ENCODE data around the gene CCL1.

Gene CCL1

DNA sequence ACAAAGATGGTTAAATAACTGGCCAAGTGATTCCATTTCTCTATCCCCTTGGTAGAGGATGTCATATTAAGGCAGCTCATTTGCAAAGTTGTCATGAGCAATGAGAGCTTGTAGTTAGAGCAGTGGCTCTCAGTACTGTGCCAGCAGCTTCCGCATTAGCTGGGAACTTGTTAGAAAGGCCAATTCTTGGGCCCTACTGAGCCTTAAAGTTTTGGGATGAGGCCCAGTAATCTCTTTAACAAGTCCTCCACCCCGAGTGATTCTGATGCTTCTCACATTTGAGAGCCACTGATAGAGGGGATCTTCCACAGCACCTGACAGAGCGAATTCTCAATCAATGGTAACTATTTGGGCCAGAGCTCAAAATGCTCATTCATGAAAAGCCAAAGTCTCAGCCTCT is 20.2 kb upstream of the CCL1 start:
- DNase-seq (ENCODE audit: extremely low read depth, low read depth) = no peak
- TF ChIP-seq, protein P1, sequence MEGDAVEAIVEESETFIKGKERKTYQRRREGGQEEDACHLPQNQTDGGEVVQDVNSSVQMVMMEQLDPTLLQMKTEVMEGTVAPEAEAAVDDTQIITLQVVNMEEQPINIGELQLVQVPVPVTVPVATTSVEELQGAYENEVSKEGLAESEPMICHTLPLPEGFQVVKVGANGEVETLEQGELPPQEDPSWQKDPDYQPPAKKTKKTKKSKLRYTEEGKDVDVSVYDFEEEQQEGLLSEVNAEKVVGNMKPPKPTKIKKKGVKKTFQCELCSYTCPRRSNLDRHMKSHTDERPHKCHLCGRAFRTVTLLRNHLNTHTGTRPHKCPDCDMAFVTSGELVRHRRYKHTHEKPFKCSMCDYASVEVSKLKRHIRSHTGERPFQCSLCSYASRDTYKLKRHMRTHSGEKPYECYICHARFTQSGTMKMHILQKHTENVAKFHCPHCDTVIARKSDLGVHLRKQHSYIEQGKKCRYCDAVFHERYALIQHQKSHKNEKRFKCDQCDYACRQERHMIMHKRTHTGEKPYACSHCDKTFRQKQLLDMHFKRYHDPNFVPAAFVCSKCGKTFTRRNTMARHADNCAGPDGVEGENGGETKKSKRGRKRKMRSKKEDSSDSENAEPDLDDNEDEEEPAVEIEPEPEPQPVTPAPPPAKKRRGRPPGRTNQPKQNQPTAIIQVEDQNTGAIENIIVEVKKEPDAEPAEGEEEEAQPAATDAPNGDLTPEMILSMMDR (IDR thresholded peaks at IDR 0.05; ENCODE audit: low read depth, low read length) = no peak

DNA sequence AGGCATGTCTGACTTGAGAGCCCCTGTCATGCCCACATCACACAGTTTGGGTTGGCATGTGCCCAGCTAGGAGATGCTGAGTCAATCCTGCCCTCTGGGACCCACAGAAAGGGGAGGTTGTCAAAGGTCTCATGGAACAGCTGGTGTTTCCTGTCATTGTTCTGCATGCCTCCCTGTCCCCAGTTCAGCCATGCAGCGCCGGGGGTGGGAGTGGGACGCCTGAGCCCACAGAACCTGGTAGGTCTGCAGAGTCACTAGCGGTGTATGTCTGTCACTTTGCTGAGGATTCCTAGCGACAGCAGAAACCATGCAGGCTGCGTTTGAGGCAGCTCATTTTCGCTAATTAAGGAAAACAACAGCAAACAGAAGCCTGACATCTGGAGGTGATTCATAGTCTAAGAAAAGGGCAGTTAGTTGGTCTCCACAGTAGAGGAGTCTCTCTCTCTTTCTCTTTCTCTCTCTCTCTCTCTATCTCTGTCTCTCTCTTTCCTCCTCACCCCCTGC is 19.6 kb upstream of the CCL1 start:
- DNase-seq (ENCODE audit: extremely low read depth, low read depth) = no peak
- TF ChIP-seq, protein P1 (IDR thresholded peaks at IDR 0.05; ENCODE audit: low read depth, low read length) = no peak

DNA sequence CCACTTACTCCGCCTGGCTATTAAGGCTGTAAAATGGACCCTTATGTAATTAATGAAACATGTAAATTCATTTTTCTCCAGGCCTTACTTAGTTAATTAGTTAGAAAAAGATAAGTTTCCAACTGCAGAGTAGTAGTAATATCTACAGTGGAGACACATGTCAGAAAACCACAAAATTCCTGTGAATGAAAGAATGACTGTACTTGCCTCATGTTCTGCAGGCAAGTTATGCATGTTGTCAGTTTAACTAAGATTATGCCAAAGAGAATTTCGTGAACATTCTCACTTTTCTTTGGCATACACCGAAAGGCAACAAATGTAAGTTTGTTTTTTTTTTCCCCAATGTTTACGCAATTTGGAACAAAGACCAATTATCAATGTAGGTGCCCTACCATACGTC is 16.8 kb upstream of the CCL1 start:
- DNase-seq (ENCODE audit: extremely low read depth, low read depth) = no peak
- TF ChIP-seq, protein P1 (IDR thresholded peaks at IDR 0.05; ENCODE audit: low read depth, low read length) = no peak

DNA sequence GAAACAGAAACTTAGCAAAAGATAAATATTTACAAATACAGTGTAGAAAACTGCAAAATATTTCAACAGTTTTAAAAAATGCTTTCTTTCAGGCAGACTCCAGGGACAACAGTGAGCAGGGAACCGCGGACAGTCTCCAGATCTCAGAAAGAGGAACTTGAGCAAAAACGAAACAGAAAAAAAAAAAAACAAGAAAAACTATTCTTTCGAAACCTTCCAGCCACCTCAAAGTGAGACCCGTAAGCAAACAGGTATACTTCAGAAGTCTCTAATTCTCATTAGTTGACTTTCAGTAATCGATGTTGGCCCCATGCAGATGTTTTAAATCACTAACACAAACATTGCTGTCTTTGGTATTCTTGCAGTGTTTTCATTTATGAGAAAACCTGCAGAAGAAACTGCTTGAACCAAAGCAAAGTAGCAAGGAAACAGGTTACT is 15.7 kb upstream of the CCL1 start:
- DNase-seq (ENCODE audit: extremely low read depth, low read depth) = no peak
- TF ChIP-seq, protein P1 (IDR thresholded peaks at IDR 0.05; ENCODE audit: low read depth, low read length) = no peak

DNA sequence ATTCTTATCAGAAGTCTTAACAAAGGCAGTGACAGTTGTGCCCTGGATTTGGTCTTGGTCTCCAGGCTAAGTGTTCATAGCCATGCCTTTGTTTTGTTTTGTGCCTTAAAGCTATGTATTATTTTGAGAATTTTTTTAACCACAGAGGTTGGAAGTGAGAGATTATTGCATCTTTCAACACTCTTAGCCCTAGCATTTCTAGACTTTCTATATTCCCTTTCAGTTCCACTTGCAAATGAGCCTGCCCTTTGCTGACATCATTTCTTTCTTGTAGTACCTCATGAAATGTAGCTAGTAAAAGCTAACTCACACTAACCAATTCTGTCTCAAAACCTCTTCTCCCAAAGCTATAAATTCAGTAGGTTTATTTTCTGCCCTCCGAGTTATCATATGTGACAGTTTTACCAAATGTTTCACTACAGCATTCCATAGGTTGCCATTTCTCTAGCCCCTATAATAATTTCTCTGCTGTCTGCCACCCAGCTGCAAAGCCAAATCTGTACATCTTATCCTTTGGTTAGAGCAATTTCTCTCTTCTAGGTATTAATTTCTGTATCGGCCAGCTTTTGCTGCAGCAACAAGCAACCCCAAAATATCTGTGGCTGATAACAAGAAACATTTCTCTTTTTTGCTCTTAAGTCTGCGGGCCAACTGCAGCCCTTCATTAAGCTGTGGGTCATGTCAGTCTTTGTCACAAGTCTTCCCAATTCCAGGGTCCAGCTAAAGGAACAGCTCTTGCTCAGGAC is 14.2 kb upstream of the CCL1 start:
- TF ChIP-seq, protein P1 (IDR thresholded peaks at IDR 0.05; ENCODE audit: low read depth, low read length) = no peak
- DNase-seq (ENCODE audit: extremely low read depth, low read depth) = no peak

DNA sequence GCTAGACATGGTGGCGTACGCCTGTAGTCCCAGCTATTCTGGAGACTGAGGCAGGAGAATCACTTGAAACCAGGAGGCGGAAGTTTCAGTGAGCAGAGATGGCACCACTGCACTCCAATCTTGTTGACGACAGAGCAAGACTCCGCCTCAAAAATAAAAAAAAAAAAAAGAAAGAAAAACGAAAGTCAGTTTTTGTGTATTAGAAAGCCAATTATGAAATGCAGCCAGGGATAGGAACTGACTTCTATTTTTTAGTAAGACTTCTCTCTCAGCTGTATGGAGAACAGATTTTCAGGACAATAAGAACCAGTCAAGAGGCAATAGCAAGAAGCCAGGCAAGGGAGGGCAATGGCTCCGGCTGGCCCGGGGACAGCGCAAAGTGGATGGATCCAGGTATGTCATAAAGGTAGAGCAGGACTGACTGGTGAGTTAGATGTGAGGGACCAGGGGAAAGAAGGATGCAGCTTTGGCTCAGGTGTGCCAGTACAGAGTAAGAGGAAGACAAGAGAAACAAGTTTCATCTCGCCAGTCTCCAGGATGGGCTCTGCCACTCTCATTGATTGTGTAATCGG is 12.5 kb upstream of the CCL1 start:
- TF ChIP-seq, protein P1 (IDR thresholded peaks at IDR 0.05; ENCODE audit: low read depth, low read length) = no peak
- DNase-seq (ENCODE audit: extremely low read depth, low read depth) = no peak

DNA sequence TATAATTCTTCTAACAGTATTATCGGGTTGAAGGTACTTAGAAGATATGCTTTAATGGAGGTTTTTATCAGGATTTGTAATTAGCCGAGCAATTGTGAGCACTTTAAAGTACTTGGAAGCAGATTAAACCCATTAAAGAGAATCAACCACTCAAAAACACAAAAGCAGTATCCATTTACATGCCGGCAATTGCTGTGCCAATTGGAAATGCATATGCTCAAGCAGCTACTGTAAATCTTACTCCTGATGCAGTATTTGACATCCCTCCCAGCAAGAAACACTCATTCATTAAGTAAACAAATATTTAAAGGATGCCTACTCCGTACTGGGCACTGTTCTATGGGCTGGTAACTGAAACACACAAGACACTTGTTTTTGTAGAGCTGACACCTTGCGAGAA is 11.4 kb upstream of the CCL1 start:
- no peak for DNase-seq (ENCODE audit: extremely low read depth, low read depth)
- TF ChIP-seq, protein P1 (IDR thresholded peaks at IDR 0.05; ENCODE audit: low read depth, low read length) = no peak

Data from AG09319 (cell line).